Prostate gland (tissue), 2 donors: Measurements from ENCODE around the gene SYCP3.

ENCODE experiments used
- CTCF ChIP-seq, 4 experiments: fragments of 200-600 bp in 2 of 4; fragments of 450-650 bp in 2 of 4; sonication (generic) in 2 of 4; IDR thresholded peaks; 1 replicate in 3 of 4; 2 replicates in 1 of 4; pipeline ENCODE4 v1.5.1; 2016 to 2019; ENCODE audit warnings: antibody characterized with exemption in 4 of 4, mild to moderate bottlenecking in 2 of 4, moderate library complexity in 2 of 4
- POLR2A ChIP-seq: fragments of 450-650 bp; IDR thresholded peaks from one replicate; pipeline ENCODE4 v1.6.1; 2016; ENCODE audit warnings: antibody characterized with exemption, mild to moderate bottlenecking
- POLR2AphosphoS5 ChIP-seq: sonication (generic); formaldehyde crosslinking; IDR thresholded peaks from one replicate; pipeline ENCODE4 v1.6.1; 2017; ENCODE audit warnings: antibody characterized with exemption

GRCh38 chr12:101732318-101732717, 6.9 kb downstream of the SYCP3 start:
- no peak for TF ChIP-seq POLR2A
- no peak for TF ChIP-seq CTCF (IDR thresholded peaks at IDR 0.05)
- TF ChIP-seq POLR2AphosphoS5, result no peak
